Hepatocyte (in vitro differentiated cells): ENCODE data around the gene PAGE2B.

Experiments used
- EZH2 ChIP-seq: fragments of 200-600 bp; sonication (generic); IDR thresholded peaks from 2 replicates; pipeline ENCODE4 v1.6.1; 2016; ENCODE audit warnings: antibody characterized with exemption, mild to moderate bottlenecking, borderline replicate concordance
- EZH2phosphoT487 ChIP-seq: fragments of 200-600 bp; sonication (generic); IDR thresholded peaks from one replicate; pipeline ENCODE4 v1.6.1; 2018; ENCODE audit warnings: antibody characterized with exemption, mild to moderate bottlenecking, low read depth, moderate library complexity; ENCODE audit not compliant: unreplicated experiment, severe bottlenecking
- TF ChIP-seq, protein P1 (sequence below): fragments of 200-600 bp; sonication (generic); IDR thresholded peaks from 2 replicates; pipeline ENCODE4 v1.5.1; 2016; ENCODE audit warnings: antibody characterized with exemption, mild to moderate bottlenecking; ENCODE audit not compliant: poor library complexity

DNA sequence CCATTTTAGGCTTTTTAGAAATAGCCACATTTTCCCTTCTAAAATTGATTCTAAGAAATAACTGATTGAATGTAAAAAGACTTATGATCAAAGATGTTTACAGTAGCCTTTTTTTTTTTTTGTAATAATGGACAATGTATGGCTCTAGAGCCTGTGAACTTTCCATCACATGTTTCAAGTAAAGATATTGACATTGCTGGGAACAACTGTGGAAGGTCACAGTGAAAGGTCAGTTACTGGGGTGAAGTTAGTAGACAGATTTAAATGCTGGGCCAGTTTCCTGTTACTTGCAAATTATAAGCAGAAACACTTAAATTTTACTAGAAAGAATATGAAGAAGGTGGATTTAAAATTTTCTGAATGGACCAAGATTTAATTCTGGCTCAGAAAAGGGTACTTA is 32.4 kb downstream of the PAGE2B start:
- TF ChIP-seq, protein P1, sequence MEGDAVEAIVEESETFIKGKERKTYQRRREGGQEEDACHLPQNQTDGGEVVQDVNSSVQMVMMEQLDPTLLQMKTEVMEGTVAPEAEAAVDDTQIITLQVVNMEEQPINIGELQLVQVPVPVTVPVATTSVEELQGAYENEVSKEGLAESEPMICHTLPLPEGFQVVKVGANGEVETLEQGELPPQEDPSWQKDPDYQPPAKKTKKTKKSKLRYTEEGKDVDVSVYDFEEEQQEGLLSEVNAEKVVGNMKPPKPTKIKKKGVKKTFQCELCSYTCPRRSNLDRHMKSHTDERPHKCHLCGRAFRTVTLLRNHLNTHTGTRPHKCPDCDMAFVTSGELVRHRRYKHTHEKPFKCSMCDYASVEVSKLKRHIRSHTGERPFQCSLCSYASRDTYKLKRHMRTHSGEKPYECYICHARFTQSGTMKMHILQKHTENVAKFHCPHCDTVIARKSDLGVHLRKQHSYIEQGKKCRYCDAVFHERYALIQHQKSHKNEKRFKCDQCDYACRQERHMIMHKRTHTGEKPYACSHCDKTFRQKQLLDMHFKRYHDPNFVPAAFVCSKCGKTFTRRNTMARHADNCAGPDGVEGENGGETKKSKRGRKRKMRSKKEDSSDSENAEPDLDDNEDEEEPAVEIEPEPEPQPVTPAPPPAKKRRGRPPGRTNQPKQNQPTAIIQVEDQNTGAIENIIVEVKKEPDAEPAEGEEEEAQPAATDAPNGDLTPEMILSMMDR: no peak
- no peak for TF ChIP-seq EZH2phosphoT487
- no peak for TF ChIP-seq EZH2
